K562 (cell line): ENCODE data around the gene GORASP1. TPM values are rescaled to one million over a fixed set of nuclear protein-coding genes. Genes with fewer than 3 reads are reported as not detected.

ENCODE experiments used
- BRD9 ChIP-seq: fragments of 450-650 bp; IDR thresholded peaks from 2 replicates; pipeline ENCODE4 v1.6.1; 2018; ENCODE audit warnings: low read depth; ENCODE audit not compliant: partially characterized antibody
- CC2D1A ChIP-seq: fragments of 450-650 bp; IDR thresholded peaks from 2 replicates; pipeline ENCODE4 v1.6.1; 2017; ENCODE audit warnings: mild to moderate bottlenecking
- CSDE1 ChIP-seq, 2 experiments: fragments of 450-650 bp; IDR thresholded peaks; 2 replicates each; pipeline ENCODE4 v1.6.1; 2016; ENCODE audit warnings: mild to moderate bottlenecking in 1 of 2
- HDAC3 ChIP-seq: fragments of 450-650 bp; IDR thresholded peaks from 2 replicates; pipeline ENCODE4 v1.6.1; 2018; ENCODE audit warnings: borderline replicate concordance, mild to moderate bottlenecking, moderate library complexity; ENCODE audit not compliant: partially characterized antibody
- MAFF ChIP-seq: IDR thresholded peaks from 2 replicates; pipeline ENCODE4 v1.6.1; 2012; ENCODE audit warnings: low read length, improper control_type of control experiment
- NCOA4 ChIP-seq: fragments of 450-650 bp; IDR thresholded peaks from 2 replicates; pipeline ENCODE4 v1.6.1; 2018; ENCODE audit warnings: mild to moderate bottlenecking; ENCODE audit not compliant: partially characterized antibody
- NONO ChIP-seq, 2 experiments: fragments of 200-400 bp in 1 of 2; fragments of 450-650 bp in 1 of 2; formaldehyde crosslinking in 1 of 2; IDR thresholded peaks; 2 replicates each; pipeline ENCODE4 v1.6.1; 2017; ENCODE audit warnings: low read depth in 2 of 2, mild to moderate bottlenecking in 2 of 2, moderate library complexity in 2 of 2, low read length in 1 of 2
- NR2C1 ChIP-seq, 2 experiments: fragments of 450-650 bp; IDR thresholded peaks; 2 replicates each; pipeline ENCODE4 v1.6.1; 2017; ENCODE audit warnings: mild to moderate bottlenecking in 2 of 2, antibody characterized with exemption in 1 of 2, inconsistent platforms in 1 of 2, missing compliant biosample characterization in 1 of 2, missing genetic modification characterization in 1 of 2
- SAFB ChIP-seq: fragments of 200-400 bp; formaldehyde crosslinking; IDR thresholded peaks from 2 replicates; pipeline ENCODE4 v1.6.1; 2017; ENCODE audit warnings: low read depth, low read length, borderline replicate concordance
- SMARCE1 ChIP-seq: fragments of 450-650 bp; IDR thresholded peaks from 2 replicates; pipeline ENCODE4 v1.7.1; 2016; ENCODE audit warnings: mild to moderate bottlenecking
- TAF15 ChIP-seq: fragments of 200-400 bp; formaldehyde crosslinking; IDR thresholded peaks from 2 replicates; pipeline ENCODE4 v1.6.1; 2017; ENCODE audit warnings: mild to moderate bottlenecking, low read depth, low read length, moderate library complexity
- ZHX1 ChIP-seq: fragments of 150-350 bp; conservative IDR thresholded peaks from 2 replicates; pipeline ENCODE4 v1.6.1; 2014; ENCODE audit warnings: low read length
- ZNF589 ChIP-seq: fragments of 200-800 bp; sonication (Bioruptor generic); IDR thresholded peaks from 2 replicates; pipeline ENCODE4 v1.6.1; 2016; ENCODE audit warnings: low read depth, missing genetic modification characterization, missing compliant biosample characterization
- polyA plus RNA-seq, 8 experiments: library from polyadenylated mRNA; depleted of rRNA in 4 of 8; stranded (reverse) in 5 of 8; unstranded in 3 of 8; fragments of >200 nt; fragmentation: Nextera tagmentation in 2 of 8; fragmentation: Illumina TruSeq in 1 of 8; extraction: Ambion mirVana in 2 of 8; extraction: Trizol in 1 of 8; gene quantifications; 2 replicates each; pipeline versions ENCODE4 v1.2.1 to v1.2.3, GENCODE V29; 2011 to 2014; ENCODE audit warnings: inconsistent platforms in 1 of 8, missing spikeins in 1 of 8
- total RNA-seq, 7 experiments: library from RNA; depleted of rRNA in 6 of 7; stranded (reverse); fragments of >200 nt in 6 of 7; fragmentation: Illumina TruSeq in 2 of 7; extraction: Trizol in 2 of 7; gene quantifications; 2 replicates each; pipeline versions ENCODE4 v1.2.1 to v1.2.3, GENCODE V29; 2011 to 2021; ENCODE audit warnings: low replicate concordance in 1 of 7
- TF ChIP-seq, protein P1 (sequence below): IDR thresholded peaks from 2 replicates; pipeline ENCODE4 v1.6.1; 2014; ENCODE audit warnings: antibody characterized with exemption
- TF ChIP-seq, protein P2 (sequence below): fragments of 250-450 bp; sonication (Bioruptor Pico); IDR thresholded peaks from 2 replicates; pipeline ENCODE4 v1.4.0; 2020; ENCODE audit warnings: mild to moderate bottlenecking, moderate library complexity, borderline replicate concordance
- TF ChIP-seq, protein P3 (sequence below): fragments of 450-650 bp; IDR thresholded peaks from 2 replicates; pipeline ENCODE4 v1.7.1; 2018; ENCODE audit warnings: mild to moderate bottlenecking, low read depth; ENCODE audit not compliant: partially characterized antibody

GORASP1 gene
- total and polyA plus RNA-seq, 9 of the 15 experiments (the other 6 are each of a cell fraction or from before 2014, with no cell fraction given) = 8.4 to 87.9 (median 67.6) TPM

GRCh38 chr3:39154280-39155021 is 47.0 kb upstream of the GORASP1 start (continued):
- TF ChIP-seq, protein P1, sequence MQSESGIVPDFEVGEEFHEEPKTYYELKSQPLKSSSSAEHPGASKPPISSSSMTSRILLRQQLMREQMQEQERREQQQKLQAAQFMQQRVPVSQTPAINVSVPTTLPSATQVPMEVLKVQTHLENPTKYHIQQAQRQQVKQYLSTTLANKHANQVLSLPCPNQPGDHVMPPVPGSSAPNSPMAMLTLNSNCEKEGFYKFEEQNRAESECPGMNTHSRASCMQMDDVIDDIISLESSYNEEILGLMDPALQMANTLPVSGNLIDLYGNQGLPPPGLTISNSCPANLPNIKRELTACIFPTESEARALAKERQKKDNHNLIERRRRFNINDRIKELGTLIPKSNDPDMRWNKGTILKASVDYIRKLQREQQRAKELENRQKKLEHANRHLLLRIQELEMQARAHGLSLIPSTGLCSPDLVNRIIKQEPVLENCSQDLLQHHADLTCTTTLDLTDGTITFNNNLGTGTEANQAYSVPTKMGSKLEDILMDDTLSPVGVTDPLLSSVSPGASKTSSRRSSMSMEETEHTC = no peak
- TF ChIP-seq HDAC3 (no peak), CSDE1 (IDR thresholded peaks at IDR 0.05) (no peak), NR2C1 (IDR thresholded peaks at IDR 0.05) (no peak), NR2C1 (tag; IDR thresholded peaks at IDR 0.05) (no peak), ZNF589 (CRISPR knock-in tag) (no peak), NONO (IDR thresholded peaks at IDR 0.05; ENCODE audit: low read depth in 2 of 2, low read length in 1 of 2) (no peak), SAFB (no peak), NCOA4 (no peak), ZHX1 (no peak), MAFF (no peak), CC2D1A (peak; percentile 54; the same call in 1 of the 2 replicates), SMARCE1 (peak; percentile 55; the same call in 1 of the 2 replicates), BRD9 (no peak), TAF15 (no peak)
- TF ChIP-seq, protein P2, sequence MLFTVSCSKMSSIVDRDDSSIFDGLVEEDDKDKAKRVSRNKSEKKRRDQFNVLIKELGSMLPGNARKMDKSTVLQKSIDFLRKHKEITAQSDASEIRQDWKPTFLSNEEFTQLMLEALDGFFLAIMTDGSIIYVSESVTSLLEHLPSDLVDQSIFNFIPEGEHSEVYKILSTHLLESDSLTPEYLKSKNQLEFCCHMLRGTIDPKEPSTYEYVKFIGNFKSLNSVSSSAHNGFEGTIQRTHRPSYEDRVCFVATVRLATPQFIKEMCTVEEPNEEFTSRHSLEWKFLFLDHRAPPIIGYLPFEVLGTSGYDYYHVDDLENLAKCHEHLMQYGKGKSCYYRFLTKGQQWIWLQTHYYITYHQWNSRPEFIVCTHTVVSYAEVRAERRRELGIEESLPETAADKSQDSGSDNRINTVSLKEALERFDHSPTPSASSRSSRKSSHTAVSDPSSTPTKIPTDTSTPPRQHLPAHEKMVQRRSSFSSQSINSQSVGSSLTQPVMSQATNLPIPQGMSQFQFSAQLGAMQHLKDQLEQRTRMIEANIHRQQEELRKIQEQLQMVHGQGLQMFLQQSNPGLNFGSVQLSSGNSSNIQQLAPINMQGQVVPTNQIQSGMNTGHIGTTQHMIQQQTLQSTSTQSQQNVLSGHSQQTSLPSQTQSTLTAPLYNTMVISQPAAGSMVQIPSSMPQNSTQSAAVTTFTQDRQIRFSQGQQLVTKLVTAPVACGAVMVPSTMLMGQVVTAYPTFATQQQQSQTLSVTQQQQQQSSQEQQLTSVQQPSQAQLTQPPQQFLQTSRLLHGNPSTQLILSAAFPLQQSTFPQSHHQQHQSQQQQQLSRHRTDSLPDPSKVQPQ (CRISPR knock-in tag) = no peak
- TF ChIP-seq, protein P3, sequence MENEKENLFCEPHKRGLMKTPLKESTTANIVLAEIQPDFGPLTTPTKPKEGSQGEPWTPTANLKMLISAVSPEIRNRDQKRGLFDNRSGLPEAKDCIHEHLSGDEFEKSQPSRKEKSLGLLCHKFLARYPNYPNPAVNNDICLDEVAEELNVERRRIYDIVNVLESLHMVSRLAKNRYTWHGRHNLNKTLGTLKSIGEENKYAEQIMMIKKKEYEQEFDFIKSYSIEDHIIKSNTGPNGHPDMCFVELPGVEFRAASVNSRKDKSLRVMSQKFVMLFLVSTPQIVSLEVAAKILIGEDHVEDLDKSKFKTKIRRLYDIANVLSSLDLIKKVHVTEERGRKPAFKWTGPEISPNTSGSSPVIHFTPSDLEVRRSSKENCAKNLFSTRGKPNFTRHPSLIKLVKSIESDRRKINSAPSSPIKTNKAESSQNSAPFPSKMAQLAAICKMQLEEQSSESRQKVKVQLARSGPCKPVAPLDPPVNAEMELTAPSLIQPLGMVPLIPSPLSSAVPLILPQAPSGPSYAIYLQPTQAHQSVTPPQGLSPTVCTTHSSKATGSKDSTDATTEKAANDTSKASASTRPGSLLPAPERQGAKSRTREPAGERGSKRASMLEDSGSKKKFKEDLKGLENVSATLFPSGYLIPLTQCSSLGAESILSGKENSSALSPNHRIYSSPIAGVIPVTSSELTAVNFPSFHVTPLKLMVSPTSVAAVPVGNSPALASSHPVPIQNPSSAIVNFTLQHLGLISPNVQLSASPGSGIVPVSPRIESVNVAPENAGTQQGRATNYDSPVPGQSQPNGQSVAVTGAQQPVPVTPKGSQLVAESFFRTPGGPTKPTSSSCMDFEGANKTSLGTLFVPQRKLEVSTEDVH = peak; percentile 64
